SK-N-SH treated with all-trans-retinoic acid at 6 μM for 48 hours (cell line): ENCODE data around the gene UNC13C.

Experiments
- ARNTL ChIP-seq: fragments of 450-650 bp; formaldehyde crosslinking; IDR thresholded peaks from 2 replicates; pipeline ENCODE4 v1.5.0; 2020; ENCODE audit warnings: low read depth, mild to moderate bottlenecking, moderate library complexity, borderline replicate concordance
- CSDC2 ChIP-seq: fragments of 250-450 bp; sonication (Bioruptor Pico); IDR thresholded peaks from 2 replicates; pipeline ENCODE4 v1.5.0; 2020; ENCODE audit warnings: mild to moderate bottlenecking, moderate library complexity
- ISL1 ChIP-seq: fragments of 250-450 bp; sonication (Bioruptor Pico); IDR thresholded peaks from 2 replicates; pipeline ENCODE4 v2.1.2; 2022; ENCODE audit warnings: mild to moderate bottlenecking, moderate library complexity
- OSR1 ChIP-seq: fragments of 250-450 bp; sonication (Bioruptor Pico); IDR thresholded peaks from 2 replicates; pipeline ENCODE4 v1.8.0; 2022; ENCODE audit warnings: moderate library complexity, mild to moderate bottlenecking, inconsistent platforms
- PATZ1 ChIP-seq: fragments of 250-450 bp; sonication (Bioruptor Pico); IDR thresholded peaks from 2 replicates; pipeline ENCODE4 v1.8.0; 2020; ENCODE audit warnings: mild to moderate bottlenecking, moderate library complexity, borderline replicate concordance
- PPARA ChIP-seq: fragments of 250-450 bp; sonication (Bioruptor Pico); IDR thresholded peaks from 2 replicates; pipeline ENCODE4 v1.5.0; 2020; ENCODE audit warnings: mild to moderate bottlenecking, borderline replicate concordance
- RARB ChIP-seq: fragments of 250-450 bp; sonication (Bioruptor Pico); IDR thresholded peaks from 2 replicates; pipeline ENCODE4 v1.8.0; 2021; ENCODE audit warnings: mild to moderate bottlenecking, moderate library complexity
- SNAI2 ChIP-seq: fragments of 250-450 bp; sonication (Bioruptor Pico); IDR thresholded peaks from 2 replicates; pipeline ENCODE4 v1.5.0; 2020; ENCODE audit warnings: mild to moderate bottlenecking, moderate library complexity
- TSHZ2 ChIP-seq: fragments of 250-450 bp; sonication (Bioruptor Pico); IDR thresholded peaks from 2 replicates; pipeline ENCODE4 v1.5.0; 2020; ENCODE audit warnings: mild to moderate bottlenecking, moderate library complexity
- ZC3H10 ChIP-seq: fragments of 250-450 bp; sonication (Bioruptor Pico); IDR thresholded peaks from 2 replicates; pipeline ENCODE4 v1.5.1; 2021; ENCODE audit warnings: mild to moderate bottlenecking, moderate library complexity
- ZFP3 ChIP-seq: fragments of 250-450 bp; sonication (Bioruptor Pico); IDR thresholded peaks from 2 replicates; pipeline ENCODE4 v1.5.0; 2020; ENCODE audit warnings: mild to moderate bottlenecking, moderate library complexity
- ZNF565 ChIP-seq: fragments of 450-650 bp; formaldehyde crosslinking; conservative IDR thresholded peaks from 2 replicates; pipeline ENCODE4 v1.5.0; 2020; ENCODE audit warnings: low read depth, mild to moderate bottlenecking, moderate library complexity

GRCh38 chr15:54045397-54045796, 67.2 kb downstream of the UNC13C start:
- TF ChIP-seq OSR1 = no peak
- no peak for TF ChIP-seq ARNTL (CRISPR knock-in tag)
- no peak for TF ChIP-seq ZC3H10 (CRISPR knock-in tag)
- no peak for TF ChIP-seq SNAI2 (CRISPR knock-in tag)
- TF ChIP-seq ZFP3 (CRISPR knock-in tag) = no peak
- TF ChIP-seq ZNF565 (CRISPR knock-in tag) = no peak
- no peak for TF ChIP-seq TSHZ2
- TF ChIP-seq ISL1 (CRISPR knock-in tag) = no peak
- TF ChIP-seq PATZ1 = no peak
- no peak for TF ChIP-seq CSDC2 (CRISPR knock-in tag)
- TF ChIP-seq PPARA (CRISPR knock-in tag) = no peak
- TF ChIP-seq RARB (CRISPR knock-in tag) = no peak
